GM23338 (cell line): Measurements from ENCODE around the gene PRKCD. TPM values are rescaled to one million over a fixed set of nuclear protein-coding genes. Genes with fewer than 3 reads are reported as not detected.

Source experiments
- ATAC-seq: fragments of 200-7000 bp; cut with Tn5 transposase; 3 replicates; pipeline ENCODE4 v1.9.1; 2020
- DNase-seq: peaks from one replicate; pipeline ENCODE4 v3.0.0-alpha.2; 2015; ENCODE audit warnings: low spot score
- H2AFZ ChIP-seq: fragments of 200-600 bp; sonication (generic); 2 replicates; pipeline ENCODE4 v1.8.0; 2016; ENCODE audit warnings: antibody characterized with exemption, mild to moderate bottlenecking, moderate library complexity
- H3F3A ChIP-seq: fragments of 200-600 bp; sonication (generic); replicated peaks from 2 replicates; pipeline ENCODE4 v1.8.0; 2017; ENCODE audit warnings: antibody characterized with exemption, mixed run types, low read depth
- H3K27ac ChIP-seq: fragments of 200-600 bp; sonication (generic); 2 replicates; pipeline ENCODE4 v1.6.1; 2016; ENCODE audit warnings: low read depth
- H3K27me3 ChIP-seq: fragments of 200-600 bp; sonication (generic); 2 replicates; pipeline ENCODE4 v1.8.0; 2016; ENCODE audit warnings: mild to moderate bottlenecking, mixed run types, moderate library complexity; ENCODE audit not compliant: insufficient read depth
- H3K36me3 ChIP-seq: fragments of 200-600 bp; sonication (generic); 2 replicates; pipeline ENCODE4 v1.8.0; 2016; ENCODE audit warnings: mild to moderate bottlenecking; ENCODE audit not compliant: insufficient read depth
- H3K4me1 ChIP-seq: fragments of 200-600 bp; sonication (generic); 2 replicates; pipeline ENCODE4 v1.8.0; 2016; ENCODE audit warnings: mild to moderate bottlenecking, moderate library complexity; ENCODE audit not compliant: insufficient read depth
- H3K4me2 ChIP-seq: fragments of 200-600 bp; sonication (generic); 2 replicates; pipeline ENCODE4 v1.7.1; 2017; ENCODE audit warnings: mixed run types
- H3K4me3 ChIP-seq: fragments of 200-600 bp; sonication (generic); 2 replicates; pipeline ENCODE4 v1.6.1; 2016; ENCODE audit warnings: mixed run types
- H3K79me2 ChIP-seq: fragments of 200-600 bp; sonication (generic); replicated peaks from 2 replicates; pipeline ENCODE4 v1.8.0; 2017; ENCODE audit warnings: mild to moderate bottlenecking; ENCODE audit not compliant: insufficient read depth
- H3K9me2 ChIP-seq: fragments of 200-600 bp; sonication (generic); 2 replicates; pipeline ENCODE4 v1.8.0; 2017; ENCODE audit not compliant: insufficient read depth
- H4K20me1 ChIP-seq: fragments of 200-600 bp; sonication (generic); replicated peaks from 2 replicates; pipeline ENCODE4 v1.8.0; 2017; ENCODE audit warnings: mild to moderate bottlenecking; ENCODE audit not compliant: insufficient read depth
- H3K27ac Mint-ChIP-seq: 2 replicates; pipeline ENCODE4 v1.8.0; 2020; ENCODE audit warnings: inconsistent platforms, mild to moderate bottlenecking, moderate library complexity, mixed read lengths
- H3K27me3 Mint-ChIP-seq: 3 replicates; pipeline ENCODE4 v1.8.0; 2022; ENCODE audit warnings: low read depth, mild to moderate bottlenecking, moderate library complexity, mixed read lengths, inconsistent platforms; ENCODE audit not compliant: insufficient read depth, poor library complexity
- H3K36me3 Mint-ChIP-seq: 3 replicates; pipeline ENCODE4 v1.8.0; 2021; ENCODE audit warnings: low read depth, mild to moderate bottlenecking, inconsistent platforms, moderate library complexity, mixed read lengths
- H3K4me1 Mint-ChIP-seq: 3 replicates; pipeline ENCODE4 v1.8.0; 2020; ENCODE audit warnings: mild to moderate bottlenecking, inconsistent platforms, mixed read lengths
- H3K4me3 Mint-ChIP-seq: 3 replicates; pipeline ENCODE4 v1.8.0; 2021; ENCODE audit warnings: moderate library complexity, mild to moderate bottlenecking, inconsistent platforms, mixed read lengths
- H3K9me3 Mint-ChIP-seq: 3 replicates; pipeline ENCODE4 v1.8.0; 2020; ENCODE audit warnings: moderate library complexity, mild to moderate bottlenecking, inconsistent platforms, mixed read lengths
- POLR2AphosphoS5 ChIP-seq: IDR thresholded peaks from 2 replicates; pipeline ENCODE4 v1.6.1; 2016; ENCODE audit warnings: antibody characterized with exemption, low read depth
- STAT1 ChIP-seq: IDR thresholded peaks from one replicate; pipeline ENCODE4 v1.6.1; 2016; ENCODE audit warnings: antibody characterized with exemption; ENCODE audit not compliant: unreplicated experiment
- ZNF114 ChIP-seq: fragments of 250-450 bp; sonication (Bioruptor Pico); IDR thresholded peaks from 2 replicates; pipeline ENCODE4 v1.5.0; 2020; ENCODE audit warnings: mild to moderate bottlenecking, moderate library complexity
- ZNF331 ChIP-seq: fragments of 250-450 bp; sonication (Bioruptor Pico); IDR thresholded peaks from 2 replicates; pipeline ENCODE4 v1.5.0; 2020; ENCODE audit warnings: low read depth, mild to moderate bottlenecking, moderate library complexity
- polyA plus RNA-seq: library from polyadenylated mRNA; unstranded; fragments of >200 nt; fragmentation: Nextera tagmentation; extraction: Ambion mirVana; gene quantifications from 2 replicates; pipeline ENCODE4 v1.2.1, GENCODE V29; 2016
- total RNA-seq: library from RNA; depleted of rRNA; stranded (reverse); fragments of >200 nt; shearing (Covaris generic); gene quantifications from 2 replicates; pipeline ENCODE4 v1.2.3, GENCODE V29; 2014
- TF ChIP-seq, protein P1 (sequence below): IDR thresholded peaks from one replicate; pipeline ENCODE4 v1.6.1; 2018; ENCODE audit warnings: antibody characterized with exemption; ENCODE audit not compliant: unreplicated experiment
- TF ChIP-seq, protein P2 (sequence below): IDR thresholded peaks from 2 replicates; pipeline ENCODE4 v1.6.1; 2016; ENCODE audit warnings: antibody characterized with exemption
- TF ChIP-seq, protein P3 (sequence below), 2 experiments: fragments of 200-600 bp in 1 of 2; sonication (generic) in 1 of 2; conservative IDR thresholded peaks; 2 replicates each; pipeline versions ENCODE4 v1.5.1 to v1.6.1; 2016 to 2017; ENCODE audit warnings: antibody characterized with exemption in 2 of 2, low read depth in 2 of 2, mild to moderate bottlenecking in 2 of 2, moderate library complexity in 1 of 2

The PRKCD gene
- total and polyA plus RNA-seq, 2 experiments from 2014 or later: 11.3 to 11.8 TPM

DNA sequence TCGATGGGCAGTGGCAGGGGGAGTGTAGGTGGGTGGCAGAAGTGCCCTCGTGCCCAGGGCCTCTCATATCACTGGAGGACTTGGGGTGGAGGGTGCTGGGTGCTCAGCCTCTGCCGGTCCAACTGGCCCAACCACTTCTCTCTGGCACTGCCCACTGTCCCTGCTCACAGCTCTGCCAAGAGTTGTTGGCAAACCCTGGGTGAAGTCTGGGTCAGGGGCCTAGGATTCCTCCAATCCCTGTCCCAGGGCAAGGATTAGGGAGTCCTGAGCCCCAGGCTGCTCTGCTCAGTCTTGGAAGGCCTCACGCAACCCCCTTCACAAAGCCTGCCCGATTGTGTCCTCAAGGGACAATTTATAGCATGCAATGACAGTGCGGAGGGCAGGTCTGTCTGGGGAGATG is 5.2 kb upstream of the PRKCD start:
- no peak for TF ChIP-seq STAT1
- TF ChIP-seq ZNF331 (CRISPR knock-in tag): no peak
- H3K36me3 Mint-ChIP-seq: no peaks in the 10 kb centered on the region; the same call in 2 of the 3 replicates
- H2AFZ ChIP-seq: no peak overlapping the region; the same call in 1 of the 2 replicates
- H3K27me3 ChIP-seq: peaks cover 6% of the 10 kb centered on the region
- H3K27ac Mint-ChIP-seq: no peak overlapping the region
- H3K79me2 ChIP-seq: no peaks in the 10 kb centered on the region
- no peak overlapping the region for H3K4me3 ChIP-seq
- ATAC-seq (no peak), DNase-seq (no peak)
- peaks cover 3% of the 10 kb centered on the region; the same call in 1 of the 3 replicates for H3K9me3 Mint-ChIP-seq
- H3K27me3 Mint-ChIP-seq: peaks cover 22% of the 10 kb centered on the region
- H3F3A ChIP-seq: no peaks in the 10 kb centered on the region
- H3K9me2 ChIP-seq: no peaks in the 10 kb centered on the region
- H3K36me3 ChIP-seq: no peaks in the 10 kb centered on the region
- H3K27ac ChIP-seq: no peak overlapping the region
- peak overlapping the region; percentile 55; the same call in 1 of the 3 replicates for H3K4me3 Mint-ChIP-seq
- H4K20me1 ChIP-seq: no peaks in the 10 kb centered on the region; the same call in 1 of the 2 replicates
- H3K4me1 ChIP-seq: peaks cover 28% of the 10 kb centered on the region
- H3K4me1 Mint-ChIP-seq: peaks cover 33% of the 10 kb centered on the region
- 0 out of 2 replicates have a peak overlapping the region, but pooled peaks have one; percentile 77 for H3K4me2 ChIP-seq

DNA sequence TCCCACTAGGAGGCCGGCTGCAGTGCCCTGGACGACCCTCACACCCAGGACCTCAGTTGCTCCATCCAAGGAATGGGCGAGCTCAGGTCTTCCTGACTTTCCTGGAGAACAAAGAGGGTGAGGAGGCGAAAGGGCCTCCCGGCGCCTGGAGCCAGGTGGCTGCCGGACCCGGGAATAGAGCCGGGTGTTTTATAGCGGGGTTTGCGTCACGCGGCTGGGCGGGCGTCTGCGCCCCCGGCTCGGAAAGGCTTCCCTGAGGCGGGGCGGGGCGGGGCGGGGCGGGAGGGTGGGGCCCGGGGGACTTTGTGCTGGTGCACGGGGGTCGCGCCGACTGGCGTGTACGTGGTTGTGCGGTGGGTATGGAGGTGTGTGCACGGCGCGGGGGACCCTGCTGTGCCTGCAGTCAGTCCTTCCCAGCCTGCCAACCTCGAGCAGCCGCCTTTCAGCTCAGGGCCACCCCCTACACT is 4.6 kb upstream of the PRKCD start:
- peak overlapping the region; percentile 62; the same call in 2 of the 3 replicates for H3K4me3 Mint-ChIP-seq
- Histone ChIP-seq H3K27ac (no peak overlapping the region), H3K4me2 (peak overlapping the region; percentile 79), H3F3A (no peaks in the 10 kb centered on the region), H3K36me3 (no peaks in the 10 kb centered on the region), H2AFZ (peak overlapping the region; percentile 92), H3K27me3 (peaks cover 6% of the 10 kb centered on the region), H3K4me1 (peaks cover 28% of the 10 kb centered on the region), H4K20me1 (no peaks in the 10 kb centered on the region; the same call in 1 of the 2 replicates), H3K4me3 (peak overlapping the region; percentile 54), H3K79me2 (no peaks in the 10 kb centered on the region), H3K9me2 (no peaks in the 10 kb centered on the region)
- H3K4me1 Mint-ChIP-seq: peaks cover 33% of the 10 kb centered on the region
- H3K27ac Mint-ChIP-seq: no peak overlapping the region
- H3K27me3 Mint-ChIP-seq: peaks cover 24% of the 10 kb centered on the region
- TF ChIP-seq ZNF114 (no peak), POLR2AphosphoS5 (peak; percentile 50)
- no peaks in the 10 kb centered on the region; the same call in 2 of the 3 replicates for H3K36me3 Mint-ChIP-seq
- ATAC-seq: peak; percentile 11
- H3K9me3 Mint-ChIP-seq: peaks cover 3% of the 10 kb centered on the region; the same call in 1 of the 3 replicates
- DNase-seq: peak; percentile 77

DNA sequence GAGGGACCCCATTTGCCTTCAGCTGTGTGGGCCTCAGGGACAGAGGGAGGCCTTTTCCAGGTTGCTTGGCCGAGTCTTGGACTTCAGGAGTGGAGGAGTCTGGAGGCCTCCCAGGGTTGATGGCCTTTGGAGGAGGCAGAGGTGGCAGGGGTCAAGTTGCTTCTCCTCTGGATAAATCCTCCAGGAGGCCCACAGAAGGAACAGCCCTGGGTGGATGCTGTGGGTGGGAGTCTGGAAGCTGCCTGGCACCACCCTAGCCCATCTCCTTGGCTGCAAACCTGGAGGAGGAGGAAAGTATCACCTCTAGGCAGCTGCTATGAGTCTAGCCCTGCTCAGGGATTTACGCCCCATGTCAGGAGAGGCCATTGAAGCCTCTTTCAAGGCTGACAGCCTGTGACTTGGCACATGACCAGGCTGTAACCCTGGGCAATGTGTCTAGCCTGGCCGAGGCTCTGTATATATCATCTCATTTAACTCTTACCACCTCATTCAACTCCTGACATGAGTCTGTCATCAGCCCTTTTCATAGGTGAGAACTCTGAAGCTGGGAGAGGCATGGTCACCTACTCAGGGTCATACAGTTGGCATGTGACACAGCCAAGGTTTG is 2.9 kb upstream of the PRKCD start:
- H3K4me1 ChIP-seq: peaks cover 33% of the 10 kb centered on the region
- no peaks in the 10 kb centered on the region; the same call in 1 of the 2 replicates for H4K20me1 ChIP-seq
- no peak overlapping the region for H3K4me3 ChIP-seq
- no peak overlapping the region for H3K27ac ChIP-seq
- DNase-seq (no peak), ATAC-seq (no peak)
- 0 out of 2 replicates have a peak, but pooled peaks cover 8% of the 10 kb centered on the region for H3K79me2 ChIP-seq
- peaks cover 10% of the 10 kb centered on the region for H3K27me3 ChIP-seq
- H2AFZ ChIP-seq: no peak overlapping the region
- Mint-ChIP-seq H3K27ac (no peak overlapping the region), H3K9me3 (peaks cover 3% of the 10 kb centered on the region; the same call in 1 of the 3 replicates), H3K4me1 (peaks cover 41% of the 10 kb centered on the region), H3K27me3 (peaks cover 30% of the 10 kb centered on the region), H3K4me3 (no peak overlapping the region), H3K36me3 (no peaks in the 10 kb centered on the region; the same call in 2 of the 3 replicates)
- H3K36me3 ChIP-seq: no peaks in the 10 kb centered on the region
- H3K4me2 ChIP-seq: no peak overlapping the region
- H3K9me2 ChIP-seq: no peaks in the 10 kb centered on the region
- H3F3A ChIP-seq: no peaks in the 10 kb centered on the region
- TF ChIP-seq, protein P1, sequence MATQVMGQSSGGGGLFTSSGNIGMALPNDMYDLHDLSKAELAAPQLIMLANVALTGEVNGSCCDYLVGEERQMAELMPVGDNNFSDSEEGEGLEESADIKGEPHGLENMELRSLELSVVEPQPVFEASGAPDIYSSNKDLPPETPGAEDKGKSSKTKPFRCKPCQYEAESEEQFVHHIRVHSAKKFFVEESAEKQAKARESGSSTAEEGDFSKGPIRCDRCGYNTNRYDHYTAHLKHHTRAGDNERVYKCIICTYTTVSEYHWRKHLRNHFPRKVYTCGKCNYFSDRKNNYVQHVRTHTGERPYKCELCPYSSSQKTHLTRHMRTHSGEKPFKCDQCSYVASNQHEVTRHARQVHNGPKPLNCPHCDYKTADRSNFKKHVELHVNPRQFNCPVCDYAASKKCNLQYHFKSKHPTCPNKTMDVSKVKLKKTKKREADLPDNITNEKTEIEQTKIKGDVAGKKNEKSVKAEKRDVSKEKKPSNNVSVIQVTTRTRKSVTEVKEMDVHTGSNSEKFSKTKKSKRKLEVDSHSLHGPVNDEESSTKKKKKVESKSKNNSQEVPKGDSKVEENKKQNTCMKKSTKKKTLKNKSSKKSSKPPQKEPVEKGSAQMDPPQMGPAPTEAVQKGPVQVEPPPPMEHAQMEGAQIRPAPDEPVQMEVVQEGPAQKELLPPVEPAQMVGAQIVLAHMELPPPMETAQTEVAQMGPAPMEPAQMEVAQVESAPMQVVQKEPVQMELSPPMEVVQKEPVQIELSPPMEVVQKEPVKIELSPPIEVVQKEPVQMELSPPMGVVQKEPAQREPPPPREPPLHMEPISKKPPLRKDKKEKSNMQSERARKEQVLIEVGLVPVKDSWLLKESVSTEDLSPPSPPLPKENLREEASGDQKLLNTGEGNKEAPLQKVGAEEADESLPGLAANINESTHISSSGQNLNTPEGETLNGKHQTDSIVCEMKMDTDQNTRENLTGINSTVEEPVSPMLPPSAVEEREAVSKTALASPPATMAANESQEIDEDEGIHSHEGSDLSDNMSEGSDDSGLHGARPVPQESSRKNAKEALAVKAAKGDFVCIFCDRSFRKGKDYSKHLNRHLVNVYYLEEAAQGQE: no peak
- TF ChIP-seq, protein P2, sequence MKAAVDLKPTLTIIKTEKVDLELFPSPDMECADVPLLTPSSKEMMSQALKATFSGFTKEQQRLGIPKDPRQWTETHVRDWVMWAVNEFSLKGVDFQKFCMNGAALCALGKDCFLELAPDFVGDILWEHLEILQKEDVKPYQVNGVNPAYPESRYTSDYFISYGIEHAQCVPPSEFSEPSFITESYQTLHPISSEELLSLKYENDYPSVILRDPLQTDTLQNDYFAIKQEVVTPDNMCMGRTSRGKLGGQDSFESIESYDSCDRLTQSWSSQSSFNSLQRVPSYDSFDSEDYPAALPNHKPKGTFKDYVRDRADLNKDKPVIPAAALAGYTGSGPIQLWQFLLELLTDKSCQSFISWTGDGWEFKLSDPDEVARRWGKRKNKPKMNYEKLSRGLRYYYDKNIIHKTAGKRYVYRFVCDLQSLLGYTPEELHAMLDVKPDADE: no peak
- TF ChIP-seq, protein P3, sequence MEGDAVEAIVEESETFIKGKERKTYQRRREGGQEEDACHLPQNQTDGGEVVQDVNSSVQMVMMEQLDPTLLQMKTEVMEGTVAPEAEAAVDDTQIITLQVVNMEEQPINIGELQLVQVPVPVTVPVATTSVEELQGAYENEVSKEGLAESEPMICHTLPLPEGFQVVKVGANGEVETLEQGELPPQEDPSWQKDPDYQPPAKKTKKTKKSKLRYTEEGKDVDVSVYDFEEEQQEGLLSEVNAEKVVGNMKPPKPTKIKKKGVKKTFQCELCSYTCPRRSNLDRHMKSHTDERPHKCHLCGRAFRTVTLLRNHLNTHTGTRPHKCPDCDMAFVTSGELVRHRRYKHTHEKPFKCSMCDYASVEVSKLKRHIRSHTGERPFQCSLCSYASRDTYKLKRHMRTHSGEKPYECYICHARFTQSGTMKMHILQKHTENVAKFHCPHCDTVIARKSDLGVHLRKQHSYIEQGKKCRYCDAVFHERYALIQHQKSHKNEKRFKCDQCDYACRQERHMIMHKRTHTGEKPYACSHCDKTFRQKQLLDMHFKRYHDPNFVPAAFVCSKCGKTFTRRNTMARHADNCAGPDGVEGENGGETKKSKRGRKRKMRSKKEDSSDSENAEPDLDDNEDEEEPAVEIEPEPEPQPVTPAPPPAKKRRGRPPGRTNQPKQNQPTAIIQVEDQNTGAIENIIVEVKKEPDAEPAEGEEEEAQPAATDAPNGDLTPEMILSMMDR (conservative IDR thresholded peaks at IDR 0.05; ENCODE audit: low read depth in 2 of 2): no peak
- TF ChIP-seq ZNF331 (CRISPR knock-in tag) (no peak), ZNF114 (no peak), STAT1 (no peak)
